ENCODE results near the gene PDPK1. TPM values are rescaled to one million over a fixed set of nuclear protein-coding genes. Genes with fewer than 3 reads are reported as not detected.

PDPK1 gene
- total RNA-seq, 3 donors from 2014 or later (not counting 1 experiment from before 2014, with no cell fraction given), result 63.1 to 80.7 (median 73.5) TPM

- peak; percentile 60 to 90 for DNase-seq
- Histone ChIP-seq H3K9me3 (ENCODE audit: control insufficient read depth, insufficient read depth, low read length) (no peaks in the 10 kb centered on the region), H3K36me3 (ENCODE audit: control insufficient read depth, insufficient read depth, low read length) (peaks cover 25% of the 10 kb centered on the region), H3K4me1 (ENCODE audit: control insufficient read depth, insufficient read depth, low read length) (peaks cover 51% of the 10 kb centered on the region), H3K4me3 (ENCODE audit: low read length) (peak overlapping the region; percentile 36), H3K27me3 (ENCODE audit: control insufficient read depth, insufficient read depth, low read length) (no peaks in the 10 kb centered on the region), H3K27ac (ENCODE audit: low read length) (peak overlapping the region; percentile 76)
- intact Hi-C loops (cut with micrococcal nuclease), result no loop called here
- Mint-ChIP-seq H3K9me3 (no peaks in the 10 kb centered on the region), H3K36me3 (no peaks in the 10 kb centered on the region), H3K27ac (peak overlapping the region; percentile 89 to 91), H3K4me3 (peak overlapping the region; percentile 88), H3K4me1 (peaks cover 37 to 51% of the 10 kb centered on the region in 2 donors), H3K27me3 (ENCODE audit: low read depth in 2 of 2) (no peaks in the 10 kb centered on the region)
- TF ChIP-seq, protein P1, sequence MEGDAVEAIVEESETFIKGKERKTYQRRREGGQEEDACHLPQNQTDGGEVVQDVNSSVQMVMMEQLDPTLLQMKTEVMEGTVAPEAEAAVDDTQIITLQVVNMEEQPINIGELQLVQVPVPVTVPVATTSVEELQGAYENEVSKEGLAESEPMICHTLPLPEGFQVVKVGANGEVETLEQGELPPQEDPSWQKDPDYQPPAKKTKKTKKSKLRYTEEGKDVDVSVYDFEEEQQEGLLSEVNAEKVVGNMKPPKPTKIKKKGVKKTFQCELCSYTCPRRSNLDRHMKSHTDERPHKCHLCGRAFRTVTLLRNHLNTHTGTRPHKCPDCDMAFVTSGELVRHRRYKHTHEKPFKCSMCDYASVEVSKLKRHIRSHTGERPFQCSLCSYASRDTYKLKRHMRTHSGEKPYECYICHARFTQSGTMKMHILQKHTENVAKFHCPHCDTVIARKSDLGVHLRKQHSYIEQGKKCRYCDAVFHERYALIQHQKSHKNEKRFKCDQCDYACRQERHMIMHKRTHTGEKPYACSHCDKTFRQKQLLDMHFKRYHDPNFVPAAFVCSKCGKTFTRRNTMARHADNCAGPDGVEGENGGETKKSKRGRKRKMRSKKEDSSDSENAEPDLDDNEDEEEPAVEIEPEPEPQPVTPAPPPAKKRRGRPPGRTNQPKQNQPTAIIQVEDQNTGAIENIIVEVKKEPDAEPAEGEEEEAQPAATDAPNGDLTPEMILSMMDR (IDR thresholded peaks at IDR 0.05), result no peak
- WGBS (ENCODE audit: insufficient coverage), result 24% methylated on average over 41 of the region's 41 CpGs
- peak; percentile 67 to 81 (median 68) for ATAC-seq
Measured at GRCh38 chr16:2520784-2521531, 16.9 kb upstream of the PDPK1 start.

DNA sequence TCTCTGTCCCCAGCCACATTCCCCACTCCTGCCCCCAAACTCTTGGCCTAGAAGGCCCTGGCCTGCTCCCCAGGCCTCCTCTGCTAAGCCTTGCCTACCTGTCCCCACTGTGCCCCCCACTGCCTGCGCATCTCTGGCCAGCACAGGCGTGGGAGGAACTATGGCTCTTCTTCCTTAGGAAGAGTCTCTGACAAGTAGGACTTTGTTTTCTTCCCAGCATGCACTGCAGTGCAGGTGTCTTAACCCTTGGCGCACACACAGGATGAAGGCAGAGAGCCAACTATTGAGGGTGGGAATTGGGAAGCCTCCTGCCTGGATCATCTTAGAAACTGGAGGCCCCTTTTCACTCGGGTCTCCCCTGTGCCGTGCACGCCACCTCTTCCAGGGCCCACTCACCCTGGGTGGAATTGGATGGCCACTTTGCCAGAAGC, 14.0 kb upstream of the PDPK1 start:
- no peak for DNase-seq
- H3K36me3 ChIP-seq (ENCODE audit: control insufficient read depth, insufficient read depth, low read length), result peaks cover 40% of the 10 kb centered on the region
- H3K4me3 ChIP-seq (ENCODE audit: low read length), result no peak overlapping the region
- intact Hi-C loops (cut with micrococcal nuclease), result no loop called here
- H3K27me3 ChIP-seq (ENCODE audit: control insufficient read depth, insufficient read depth, low read length), result no peaks in the 10 kb centered on the region
- no peaks in the 10 kb centered on the region for H3K27me3 Mint-ChIP-seq (ENCODE audit: low read depth in 2 of 2)
- TF ChIP-seq, protein P1 (IDR thresholded peaks at IDR 0.05), result no peak
- ATAC-seq, result no peak
- no peaks in the 10 kb centered on the region for H3K9me3 Mint-ChIP-seq
- no peak overlapping the region for H3K4me3 Mint-ChIP-seq
- H3K4me1 Mint-ChIP-seq, result peaks cover 19 to 24% of the 10 kb centered on the region in 2 donors
- WGBS (ENCODE audit: insufficient coverage), result 96% methylated on average over 6 of the region's 6 CpGs
- peaks cover 23% of the 10 kb centered on the region for H3K4me1 ChIP-seq (ENCODE audit: control insufficient read depth, insufficient read depth, low read length)
- no peak overlapping the region for H3K27ac Mint-ChIP-seq
- H3K9me3 ChIP-seq (ENCODE audit: control insufficient read depth, insufficient read depth, low read length), result no peaks in the 10 kb centered on the region
- no peaks in the 10 kb centered on the region for H3K36me3 Mint-ChIP-seq
- H3K27ac ChIP-seq (ENCODE audit: low read length), result no peak overlapping the region

- WGBS (ENCODE audit: insufficient coverage), result 96% methylated on average over 8 of the region's 9 CpGs
- H3K4me3 ChIP-seq (ENCODE audit: low read length), result no peak overlapping the region
- H3K9me3 ChIP-seq (ENCODE audit: control insufficient read depth, insufficient read depth, low read length), result no peaks in the 10 kb centered on the region
- intact Hi-C loops (cut with micrococcal nuclease), result no loop called here
- Mint-ChIP-seq H3K4me3 (peak overlapping the region; percentile 29), H3K27me3 (ENCODE audit: low read depth in 2 of 2) (no peaks in the 10 kb centered on the region), H3K36me3 (no peaks in the 10 kb centered on the region), H3K9me3 (no peaks in the 10 kb centered on the region), H3K4me1 (peaks cover 17 to 18% of the 10 kb centered on the region in 2 donors), H3K27ac (peak overlapping the region; percentile 5 to 10)
- TF ChIP-seq, protein P1 (IDR thresholded peaks at IDR 0.05), result no peak
- H3K36me3 ChIP-seq (ENCODE audit: control insufficient read depth, insufficient read depth, low read length), result peaks cover 46% of the 10 kb centered on the region
- no peaks in the 10 kb centered on the region for H3K27me3 ChIP-seq (ENCODE audit: control insufficient read depth, insufficient read depth, low read length)
- peaks cover 17% of the 10 kb centered on the region for H3K4me1 ChIP-seq (ENCODE audit: control insufficient read depth, insufficient read depth, low read length)
- ATAC-seq (no peak), DNase-seq (no peak)
- no peak overlapping the region for H3K27ac ChIP-seq (ENCODE audit: low read length)
Measured at GRCh38 chr16:2524339-2524938, 13.4 kb upstream of the PDPK1 start.

Data from natural killer cell (primary cell).